SU-DHL-6 (cell line): ENCODE measurements around the gene KCTD10.

Source experiments
- CTCF ChIP-seq: fragments of 200-600 bp; sonication (generic); IDR thresholded peaks from one replicate; pipeline ENCODE4 v1.5.1; 2017; ENCODE audit warnings: antibody characterized with exemption, mild to moderate bottlenecking, low read length, moderate library complexity; ENCODE audit not compliant: insufficient read depth, poor library complexity, severe bottlenecking
- EZH2phosphoT487 ChIP-seq: fragments of 200-600 bp; sonication (generic), shearing (Covaris generic); conservative IDR thresholded peaks from 2 replicates; pipeline ENCODE4 v1.6.1; 2018; ENCODE audit warnings: mild to moderate bottlenecking, antibody characterized with exemption, low read length, moderate library complexity, mixed read lengths

GRCh38 chr12:109517619-109518018, 40.5 kb upstream of the KCTD10 start:
- TF ChIP-seq CTCF (no peak), EZH2phosphoT487 (no peak)
